Psoas muscle (tissue), 8 donors: ENCODE measurements around the gene DCUN1D2. TPM values are rescaled to one million over a fixed set of nuclear protein-coding genes. Genes with fewer than 3 reads are reported as not detected.

Experiments used
- ATAC-seq, 4 donors: fragments of 200-7000 bp; cut with Tn5 transposase; one replicate each; pipeline ENCODE4 v1.9.1; 2020; ENCODE audit warnings: moderate library complexity in 3 of 4, mild to moderate bottlenecking in 2 of 4
- DNase-seq, 2 donors: peaks; one replicate each; pipeline ENCODE4 v3.0.0-alpha.2; 2020
- H3K27ac ChIP-seq: fragments of 200-600 bp; one replicate; pipeline ENCODE4 v1.8.0; 2022
- H3K27me3 ChIP-seq, 3 donors: fragments of 200-600 bp in 1 of 3; one replicate each; pipeline versions ENCODE4 v1.6.1 to v1.8.0; 2013 to 2022; ENCODE audit warnings: low read length in 2 of 3, mild to moderate bottlenecking in 2 of 3, moderate library complexity in 1 of 3; ENCODE audit not compliant: insufficient read depth in 3 of 3
- H3K36me3 ChIP-seq, 2 donors: fragments of 200-600 bp in 1 of 2; one replicate each; pipeline versions ENCODE4 v1.6.1 to v1.8.0; 2013 to 2022; ENCODE audit warnings: low read depth in 1 of 2, mild to moderate bottlenecking in 1 of 2, moderate library complexity in 1 of 2; ENCODE audit not compliant: insufficient read depth in 1 of 2
- H3K4me1 ChIP-seq: fragments of 200-600 bp; one replicate; pipeline ENCODE4 v1.8.0; 2022
- H3K4me3 ChIP-seq: fragments of 200-600 bp; one replicate; pipeline ENCODE4 v1.8.0; 2022; ENCODE audit warnings: mild to moderate bottlenecking
- H3K9me3 ChIP-seq: fragments of 200-600 bp; one replicate; pipeline ENCODE4 v1.8.0; 2022
- CTCF ChIP-seq: fragments of 200-600 bp; IDR thresholded peaks from one replicate; pipeline ENCODE4 v1.8.0; 2022; ENCODE audit warnings: antibody characterized with exemption
- WGBS, 3 donors: extraction: QIAGEN DNeasy Blood & Tissue Kit; methylation state at CpG; one replicate each; pipeline versions ENCODE4 v1.1.6 to v1.1.7; 2013; 5-methylcytosine and 5-hydroxymethylcytosine counted together
- intact Hi-C, 2 donors: fragments of 100-400 bp; cut with DNase I; formaldehyde crosslinking; loops; one replicate each; pipeline versions ENCODE4 v1.11.0 to v1.14.2; 2022
- polyA plus RNA-seq, 3 donors: library from polyadenylated mRNA; stranded (reverse); fragments of 200-250 nt; gene quantifications; one replicate each; pipeline ENCODE4 v1.2.3, GENCODE V29; 2013
- total RNA-seq, 4 donors: library from RNA; stranded (reverse); fragmentation: NEBNext Ultra II Directional in 2 of 4; extraction: Animal tissue kit (Norgen Biotek cat#: 25700) in 2 of 4; gene quantifications; one replicate each; pipeline versions ENCODE4 v1.2.1 to v1.2.4, GENCODE V29; 2021 to 2023
- donor health status: healthy with polysubstance abuse.
- donor health status: DM: no; HTN: no; CAD: no; lungs with moderate emphysema.
- donor health status: Bipolar disorder and iron deficiency.
- donor health status: healthy.
- donor health status: DM: yes; HTN: yes; CAD: no.
- donor health status: DM: no; HTN: no; CAD: no.
- donor health status: DM: no; HTN: no; CAD: no.
- donor health status: DM: yes; HTN: yes; CAD: no.

The DCUN1D2 gene
- total and polyA plus RNA-seq, 7 donors: 32.4 to 151 (median 71.2) TPM

- peaks cover 0 to 74% of the 10 kb centered on the region in 2 donors for H3K36me3 ChIP-seq
- no peaks in the 10 kb centered on the region for H3K27me3 ChIP-seq
- H3K27ac ChIP-seq: no peak overlapping the region
- DNase-seq (no peak), ATAC-seq (no peak)
- H3K4me3 ChIP-seq: no peak overlapping the region
- H3K4me1 ChIP-seq: no peaks in the 10 kb centered on the region
- no peak for TF ChIP-seq CTCF
- no peaks in the 10 kb centered on the region for H3K9me3 ChIP-seq
- intact Hi-C loops: no loop called here
- 85 to 87% (median 87%) methylated on average over 16 of the region's 16 CpGs for WGBS, 3 donors
Observed at GRCh38 chr13:113429608-113429985, 60.9 kb downstream of the DCUN1D2 start.

GRCh38 chr13:113428871-113429607 lies 61.5 kb downstream of the DCUN1D2 start:
- intact Hi-C loops: no loop called here
- ATAC-seq: no peak
- DNase-seq: no peak
- H3K4me3 ChIP-seq: no peak overlapping the region
- H3K4me1 ChIP-seq: no peaks in the 10 kb centered on the region
- no peak overlapping the region for H3K27ac ChIP-seq
- no peaks in the 10 kb centered on the region for H3K9me3 ChIP-seq
- TF ChIP-seq CTCF: no peak
- no peaks in the 10 kb centered on the region for H3K27me3 ChIP-seq
- peaks cover 0 to 78% of the 10 kb centered on the region in 2 donors for H3K36me3 ChIP-seq
- WGBS, 3 donors: 93 to 96% (median 96%) methylated on average over 43 to 45 of the region's 45 CpGs

GRCh38 chr13:113428469-113428865 lies 62.0 kb downstream of the DCUN1D2 start:
- no peak for DNase-seq
- no peaks in the 10 kb centered on the region for H3K4me1 ChIP-seq
- peaks cover 0 to 83% of the 10 kb centered on the region in 2 donors for H3K36me3 ChIP-seq
- no peaks in the 10 kb centered on the region for H3K27me3 ChIP-seq
- 90 to 91% (median 91%) methylated on average over 14 to 17 of the region's 17 CpGs for WGBS, 3 donors
- intact Hi-C loops: no loop called here
- no peak for TF ChIP-seq CTCF
- no peak overlapping the region for H3K4me3 ChIP-seq
- no peak overlapping the region for H3K27ac ChIP-seq
- no peak for ATAC-seq
- H3K9me3 ChIP-seq: no peaks in the 10 kb centered on the region

GRCh38 chr13:113427562-113428468 lies 62.7 kb downstream of the DCUN1D2 start:
- intact Hi-C loops: loop anchor here in 1 of 2 donors (1.0 kb wide), 1 partner anchor 20 kb away; no protein-coding TSS in a partner anchor
- Histone ChIP-seq H3K9me3 (no peaks in the 10 kb centered on the region), H3K27ac (no peak overlapping the region), H3K36me3 (peaks cover 0 to 83% of the 10 kb centered on the region in 2 donors), H3K4me3 (no peak overlapping the region), H3K27me3 (no peaks in the 10 kb centered on the region), H3K4me1 (no peaks in the 10 kb centered on the region)
- no peak for TF ChIP-seq CTCF
- DNase-seq (no peak), ATAC-seq (no peak)
- WGBS, 3 donors: 80 to 90% (median 80%) methylated on average over 30 to 31 of the region's 31 CpGs
